H9 (cell line): ENCODE data around the gene ZNF687. TPM values are rescaled to one million over a fixed set of nuclear protein-coding genes. Genes with fewer than 3 reads are reported as not detected.

ENCODE experiments used
- DNase-seq: peaks from one replicate; pipeline ENCODE4 v3.0.0-alpha.2; 2017
- H2AFZ ChIP-seq: one replicate; pipeline ENCODE4 v1.6.1; 2013; ENCODE audit warnings: mild to moderate bottlenecking, low read length, control low read depth, moderate library complexity
- H2AK5ac ChIP-seq: 2 replicates; pipeline ENCODE4 v1.6.1; 2013; ENCODE audit warnings: low read length, control low read depth, mixed read lengths; ENCODE audit not compliant: insufficient read length
- H2BK120ac ChIP-seq: one replicate; pipeline ENCODE4 v1.6.1; 2013; ENCODE audit warnings: low read depth, mild to moderate bottlenecking, low read length, control low read depth, inconsistent platforms; ENCODE audit not compliant: poor library complexity, severe bottlenecking
- H2BK12ac ChIP-seq: 2 replicates; pipeline ENCODE4 v1.6.1; 2013; ENCODE audit warnings: low read length, control low read depth, mixed read lengths, low read depth; ENCODE audit not compliant: insufficient read length
- H2BK15ac ChIP-seq: 2 replicates; pipeline ENCODE4 v1.6.1; 2013; ENCODE audit warnings: low read depth, low read length, control low read depth
- H2BK20ac ChIP-seq: one replicate; pipeline ENCODE4 v1.6.1; 2013; ENCODE audit warnings: low read depth, mild to moderate bottlenecking, low read length, control low read depth, inconsistent platforms; ENCODE audit not compliant: poor library complexity, severe bottlenecking
- H2BK5ac ChIP-seq: 2 replicates; pipeline ENCODE4 v1.6.1; 2013; ENCODE audit warnings: low read length, control low read depth, mixed read lengths; ENCODE audit not compliant: insufficient read length
- H3K14ac ChIP-seq: 2 replicates; pipeline ENCODE4 v1.6.1; 2013; ENCODE audit warnings: low read length, control low read depth; ENCODE audit not compliant: insufficient read depth
- H3K18ac ChIP-seq: 2 replicates; pipeline ENCODE4 v1.6.1; 2013; ENCODE audit warnings: low read depth, mild to moderate bottlenecking, mixed read lengths, low read length, control low read depth; ENCODE audit not compliant: insufficient read length
- H3K23ac ChIP-seq: 2 replicates; pipeline ENCODE4 v1.6.1; 2013; ENCODE audit warnings: low read length, control low read depth, mixed read lengths, low read depth; ENCODE audit not compliant: insufficient read length
- H3K23me2 ChIP-seq: 2 replicates; pipeline ENCODE4 v1.6.1; 2013; ENCODE audit warnings: low read depth, mild to moderate bottlenecking, mixed read lengths, low read length, control low read depth; ENCODE audit not compliant: insufficient read length, poor library complexity, severe bottlenecking
- H3K27ac ChIP-seq: 2 replicates; pipeline ENCODE4 v1.5.1; 2013; ENCODE audit warnings: low read length, control low read depth, mixed read lengths, low read depth; ENCODE audit not compliant: insufficient read length
- H3K27me3 ChIP-seq: 2 replicates; pipeline ENCODE4 v1.6.1; 2013; ENCODE audit warnings: low read length, control low read depth, inconsistent platforms; ENCODE audit not compliant: insufficient read depth
- H3K4ac ChIP-seq: 2 replicates; pipeline ENCODE4 v1.6.1; 2013; ENCODE audit warnings: low read depth, mild to moderate bottlenecking, control low read depth, inconsistent platforms, low read length, moderate library complexity
- H3K4me1 ChIP-seq: 2 replicates; pipeline ENCODE4 v1.6.1; 2013; ENCODE audit warnings: low read length, control low read depth, inconsistent platforms; ENCODE audit not compliant: insufficient read depth
- H3K4me2 ChIP-seq: 2 replicates; pipeline ENCODE4 v1.6.1; 2013; ENCODE audit warnings: low read length, control low read depth, mixed read lengths; ENCODE audit not compliant: insufficient read length, insufficient read depth
- H3K56ac ChIP-seq: 2 replicates; pipeline ENCODE4 v1.6.1; 2013; ENCODE audit warnings: low read depth, mild to moderate bottlenecking, mixed read lengths, low read length, control low read depth; ENCODE audit not compliant: insufficient read length
- H3K79me1 ChIP-seq: 2 replicates; pipeline ENCODE4 v1.6.1; 2013; ENCODE audit warnings: low read depth, mild to moderate bottlenecking, moderate library complexity, low read length, control low read depth, inconsistent platforms; ENCODE audit not compliant: insufficient read depth, poor library complexity, severe bottlenecking
- H3K79me2 ChIP-seq: 2 replicates; pipeline ENCODE4 v1.6.1; 2013; ENCODE audit warnings: low read length, control low read depth, inconsistent platforms; ENCODE audit not compliant: insufficient read depth
- H3K9ac ChIP-seq: 2 replicates; pipeline ENCODE4 v1.6.1; 2013; ENCODE audit warnings: low read length, control low read depth, mixed read lengths; ENCODE audit not compliant: insufficient read length; ENCODE audit errors: extremely low read depth
- H3K9me3 ChIP-seq: one replicate; pipeline ENCODE4 v1.6.1; 2013; ENCODE audit warnings: low read depth, low read length, inconsistent platforms; ENCODE audit not compliant: control insufficient read depth
- H3T11ph ChIP-seq: one replicate; pipeline ENCODE4 v1.6.1; 2013; ENCODE audit warnings: mild to moderate bottlenecking, low read length, control low read depth, inconsistent platforms
- H4K20me1 ChIP-seq: one replicate; pipeline ENCODE4 v1.6.1; 2013; ENCODE audit not compliant: control insufficient read depth, insufficient read length, insufficient read depth
- H4K5ac ChIP-seq: 2 replicates; pipeline ENCODE4 v1.6.1; 2013; ENCODE audit warnings: low read depth, mild to moderate bottlenecking, mixed read lengths, low read length, control low read depth; ENCODE audit not compliant: insufficient read length
- H4K8ac ChIP-seq: replicated peaks from 2 replicates; pipeline ENCODE4 v1.6.1; 2013; ENCODE audit warnings: low read length, control low read depth, mixed read lengths, low read depth; ENCODE audit not compliant: insufficient read length
- H4K91ac ChIP-seq: 2 replicates; pipeline ENCODE4 v1.6.1; 2013; ENCODE audit warnings: low read depth, mild to moderate bottlenecking, moderate library complexity, mixed read lengths, low read length, control low read depth; ENCODE audit not compliant: insufficient read length
- H3K27ac Mint-ChIP-seq, 3 experiments: 2 replicates in 2 of 3; 3 replicates in 1 of 3; pipeline ENCODE4 v1.8.0; 2020 to 2021; ENCODE audit warnings: mixed read lengths in 3 of 3, mild to moderate bottlenecking in 1 of 3, moderate library complexity in 1 of 3
- H3K27me3 Mint-ChIP-seq: 2 replicates; pipeline ENCODE4 v1.8.0; 2021; ENCODE audit warnings: low read depth, mild to moderate bottlenecking, moderate library complexity, mixed read lengths
- H3K36me3 Mint-ChIP-seq, 3 experiments: 2 replicates in 2 of 3; 3 replicates in 1 of 3; pipeline ENCODE4 v1.8.0; 2020 to 2021; ENCODE audit warnings: low read depth in 3 of 3, mixed read lengths in 3 of 3; ENCODE audit not compliant: insufficient read depth in 1 of 3
- H3K4me1 Mint-ChIP-seq, 2 experiments: 2 replicates each; pipeline ENCODE4 v1.8.0; 2020; ENCODE audit warnings: mixed read lengths in 2 of 2
- H3K4me3 Mint-ChIP-seq, 2 experiments: 2 replicates in 1 of 2; 3 replicates in 1 of 2; pipeline ENCODE4 v1.8.0; 2020 to 2021; ENCODE audit warnings: mild to moderate bottlenecking in 2 of 2, mixed read lengths in 2 of 2, moderate library complexity in 1 of 2
- H3K9me3 Mint-ChIP-seq, 2 experiments: 2 replicates in 1 of 2; 3 replicates in 1 of 2; pipeline ENCODE4 v1.8.0; 2020; ENCODE audit warnings: mild to moderate bottlenecking in 2 of 2, mixed read lengths in 2 of 2, moderate library complexity in 1 of 2
- CTCF ChIP-seq: fragments of 200-600 bp; sonication (generic); conservative IDR thresholded peaks from 3 replicates; pipeline ENCODE4 v1.8.0; 2021; ENCODE audit warnings: antibody characterized with exemption, mild to moderate bottlenecking
- WGBS: extraction: QIAGEN DNeasy Blood & Tissue Kit; methylation state at CpG from one replicate; pipeline ENCODE4 v1.1.7; 2013; ENCODE audit warnings: missing lambda C conversion rate, low lambda C conversion rate, mixed read lengths; ENCODE audit not compliant: insufficient read length; ENCODE audit errors: extremely low coverage; 5-methylcytosine and 5-hydroxymethylcytosine counted together
- total RNA-seq: library from RNA; stranded (reverse); gene quantifications from 2 replicates; pipeline ENCODE4 v1.2.1, GENCODE V29; 2021

ZNF687 gene
- total RNA-seq, 1 experiment from 2014 or later, result 58.2 TPM

DNA sequence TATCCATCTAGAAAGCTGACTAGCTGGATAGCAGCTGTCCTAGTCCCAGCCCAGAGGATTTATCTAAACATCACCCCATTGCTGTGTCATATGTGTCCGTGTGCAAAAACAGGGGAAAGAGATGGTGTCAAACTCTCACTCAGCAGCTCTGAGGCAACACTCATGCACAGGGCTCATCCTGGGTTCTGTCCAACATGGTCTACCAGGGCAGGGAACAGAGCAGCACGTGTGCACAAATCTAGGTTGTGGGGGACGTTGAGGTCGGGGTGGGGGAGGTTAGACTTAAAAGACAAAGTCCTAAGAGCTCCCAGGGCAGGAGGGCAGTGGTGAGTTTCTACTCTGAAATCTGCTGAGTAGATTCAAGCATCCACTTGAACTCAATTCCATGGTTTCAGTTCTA is 28.9 kb downstream of the ZNF687 start:
- no peak overlapping the region for H2BK12ac ChIP-seq
- no peak overlapping the region for H4K8ac ChIP-seq
- no peak overlapping the region for H3K23ac ChIP-seq
- no peak for TF ChIP-seq CTCF
- WGBS, result no CpG with 5 or more reads among the region's 4 CpGs
- Mint-ChIP-seq H3K4me3 (no peak overlapping the region), H3K36me3 (peaks cover 13 to 69% (median 37%) of the 10 kb centered on the region in 3 experiments; a peak in 6 of 7 replicates), H3K4me1 (peaks cover 10 to 11% of the 10 kb centered on the region in 2 experiments), H3K9me3 (no peaks in the 10 kb centered on the region), H3K27ac (peak overlapping the region in 1 of 3 experiments; percentile 51; a peak in 1 of 7 replicates), H3K27me3 (no peaks in the 10 kb centered on the region)
- H3K4ac ChIP-seq, result no peak overlapping the region
- H2BK5ac ChIP-seq, result no peak overlapping the region
- H3K9ac ChIP-seq, result no peak overlapping the region
- no peak overlapping the region for H4K5ac ChIP-seq
- H3K27ac ChIP-seq, result no peak overlapping the region
- H4K91ac ChIP-seq, result no peak overlapping the region
- H2AFZ ChIP-seq, result no peak overlapping the region
- no peaks in the 10 kb centered on the region for H3K23me2 ChIP-seq
- no peaks in the 10 kb centered on the region for H3K27me3 ChIP-seq
- no peak overlapping the region for H3K56ac ChIP-seq
- no peaks in the 10 kb centered on the region for H3K79me1 ChIP-seq
- no peak overlapping the region for H2BK15ac ChIP-seq
- no peaks in the 10 kb centered on the region for H3K79me2 ChIP-seq
- 0 out of 2 replicates have a peak, but pooled peaks cover 5% of the 10 kb centered on the region for H3K4me1 ChIP-seq
- no peak overlapping the region for H2AK5ac ChIP-seq
- peaks cover 2% of the 10 kb centered on the region for H4K20me1 ChIP-seq
- DNase-seq, result no peak
- no peak overlapping the region for H2BK120ac ChIP-seq
- no peak overlapping the region for H3T11ph ChIP-seq
- H3K4me2 ChIP-seq, result no peak overlapping the region
- H3K9me3 ChIP-seq, result no peaks in the 10 kb centered on the region
- H3K14ac ChIP-seq, result no peak overlapping the region
- no peak overlapping the region for H3K18ac ChIP-seq
- no peak overlapping the region for H2BK20ac ChIP-seq
